Thoracic aorta (tissue), 2 donors: ENCODE data around the gene KRT8. TPM values are rescaled to one million over a fixed set of nuclear protein-coding genes. Genes with fewer than 3 reads are reported as not detected.

Experiments used
- ATAC-seq: fragments of 150-250 bp; one replicate; pipeline ENCODE4 v1.8.0; 2017; ENCODE audit warnings: low read depth; ENCODE audit not compliant: insufficient number of reproducible peaks, low FRiP score
- DNase-seq: peaks from one replicate; pipeline ENCODE4 v3.0.0-alpha.2; 2020; ENCODE audit warnings: low spot score
- H3K27ac ChIP-seq, 2 donors: fragments of 200-600 bp; sonication (generic); 1 replicate in 1 of 2; 2 replicates in 1 of 2; pipeline ENCODE4 v1.5.1; 2016; ENCODE audit warnings: mild to moderate bottlenecking in 2 of 2, moderate library complexity in 2 of 2
- H3K27me3 ChIP-seq: fragments of 200-600 bp; sonication (generic); replicated peaks from 2 replicates; pipeline ENCODE4 v1.6.0; 2016; ENCODE audit warnings: mild to moderate bottlenecking; ENCODE audit not compliant: insufficient read depth
- H3K36me3 ChIP-seq: fragments of 200-600 bp; sonication (generic); one replicate; pipeline ENCODE4 v1.5.1; 2016
- H3K4me1 ChIP-seq, 2 donors: fragments of 200-600 bp; sonication (generic); 1 replicate in 1 of 2; 2 replicates in 1 of 2; pipeline versions ENCODE4 v1.5.1 to v1.6.0; 2016; ENCODE audit warnings: low read depth in 2 of 2, mild to moderate bottlenecking in 1 of 2; ENCODE audit not compliant: control insufficient read depth in 1 of 2
- H3K4me3 ChIP-seq: fragments of 200-600 bp; sonication (generic); 2 replicates; pipeline ENCODE4 v1.5.1; 2016; ENCODE audit warnings: mild to moderate bottlenecking
- H3K9me3 ChIP-seq: fragments of 200-600 bp; sonication (generic); 2 replicates; pipeline ENCODE4 v1.5.1; 2016
- total RNA-seq, 2 donors: library from RNA; depleted of rRNA; stranded (reverse); fragments of >200 nt; gene quantifications; one replicate each; pipeline versions ENCODE4 v1.1.0 to v1.2.3, GENCODE V29; 2016
- TF ChIP-seq, protein P1 (sequence below): fragments of 200-600 bp; sonication (generic); IDR thresholded peaks from one replicate; pipeline ENCODE4 v1.5.1; 2019; ENCODE audit warnings: antibody characterized with exemption

KRT8 gene
- total RNA-seq, 2 donors from 2014 or later = 130 to 175 TPM

- Histone ChIP-seq H3K9me3 (no peaks in the 10 kb centered on the region), H3K27me3 (no peaks in the 10 kb centered on the region), H3K4me1 (peaks cover 0 to 6% of the 10 kb centered on the region in 2 donors), H3K27ac (no peak overlapping the region), H3K36me3 (no peaks in the 10 kb centered on the region), H3K4me3 (no peak overlapping the region)
- DNase-seq (no peak), ATAC-seq (no peak)
- TF ChIP-seq, protein P1, sequence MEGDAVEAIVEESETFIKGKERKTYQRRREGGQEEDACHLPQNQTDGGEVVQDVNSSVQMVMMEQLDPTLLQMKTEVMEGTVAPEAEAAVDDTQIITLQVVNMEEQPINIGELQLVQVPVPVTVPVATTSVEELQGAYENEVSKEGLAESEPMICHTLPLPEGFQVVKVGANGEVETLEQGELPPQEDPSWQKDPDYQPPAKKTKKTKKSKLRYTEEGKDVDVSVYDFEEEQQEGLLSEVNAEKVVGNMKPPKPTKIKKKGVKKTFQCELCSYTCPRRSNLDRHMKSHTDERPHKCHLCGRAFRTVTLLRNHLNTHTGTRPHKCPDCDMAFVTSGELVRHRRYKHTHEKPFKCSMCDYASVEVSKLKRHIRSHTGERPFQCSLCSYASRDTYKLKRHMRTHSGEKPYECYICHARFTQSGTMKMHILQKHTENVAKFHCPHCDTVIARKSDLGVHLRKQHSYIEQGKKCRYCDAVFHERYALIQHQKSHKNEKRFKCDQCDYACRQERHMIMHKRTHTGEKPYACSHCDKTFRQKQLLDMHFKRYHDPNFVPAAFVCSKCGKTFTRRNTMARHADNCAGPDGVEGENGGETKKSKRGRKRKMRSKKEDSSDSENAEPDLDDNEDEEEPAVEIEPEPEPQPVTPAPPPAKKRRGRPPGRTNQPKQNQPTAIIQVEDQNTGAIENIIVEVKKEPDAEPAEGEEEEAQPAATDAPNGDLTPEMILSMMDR = no peak
Observed at GRCh38 chr12:52921488-52922165, 16.8 kb upstream of the KRT8 start.

GRCh38 chr12:52920937-52921336 is 16.1 kb upstream of the KRT8 start:
- no peaks in the 10 kb centered on the region for H3K9me3 ChIP-seq
- no peak for DNase-seq
- TF ChIP-seq, protein P1 = no peak

GRCh38 chr12:52918784-52919183 is 13.9 kb upstream of the KRT8 start:
- ATAC-seq = no peak
- H3K4me3 ChIP-seq = no peak overlapping the region
- no peak overlapping the region for H3K27ac ChIP-seq
- no peaks in the 10 kb centered on the region for H3K9me3 ChIP-seq
- H3K4me1 ChIP-seq = no peaks in the 10 kb centered on the region
- no peaks in the 10 kb centered on the region for H3K36me3 ChIP-seq
- H3K27me3 ChIP-seq = no peaks in the 10 kb centered on the region
- TF ChIP-seq, protein P1 = no peak
- DNase-seq = no peak

More at GRCh38 chr12:52920937-52921336, 16.1 kb upstream of the KRT8 start:
- no peaks in the 10 kb centered on the region for H3K36me3 ChIP-seq
- H3K27me3 ChIP-seq = no peaks in the 10 kb centered on the region
- H3K4me1 ChIP-seq = peaks cover 0 to 6% of the 10 kb centered on the region in 2 donors
- ATAC-seq = no peak
- H3K27ac ChIP-seq = no peak overlapping the region
- no peak overlapping the region for H3K4me3 ChIP-seq

GRCh38 chr12:52918351-52918750 is 13.5 kb upstream of the KRT8 start:
- H3K27ac ChIP-seq = no peak overlapping the region
- no peaks in the 10 kb centered on the region for H3K4me1 ChIP-seq
- H3K9me3 ChIP-seq = no peaks in the 10 kb centered on the region
- DNase-seq (no peak), ATAC-seq (no peak)
- H3K36me3 ChIP-seq = no peaks in the 10 kb centered on the region
- TF ChIP-seq, protein P1 = no peak
- H3K27me3 ChIP-seq = no peaks in the 10 kb centered on the region
- no peak overlapping the region for H3K4me3 ChIP-seq

DNA sequence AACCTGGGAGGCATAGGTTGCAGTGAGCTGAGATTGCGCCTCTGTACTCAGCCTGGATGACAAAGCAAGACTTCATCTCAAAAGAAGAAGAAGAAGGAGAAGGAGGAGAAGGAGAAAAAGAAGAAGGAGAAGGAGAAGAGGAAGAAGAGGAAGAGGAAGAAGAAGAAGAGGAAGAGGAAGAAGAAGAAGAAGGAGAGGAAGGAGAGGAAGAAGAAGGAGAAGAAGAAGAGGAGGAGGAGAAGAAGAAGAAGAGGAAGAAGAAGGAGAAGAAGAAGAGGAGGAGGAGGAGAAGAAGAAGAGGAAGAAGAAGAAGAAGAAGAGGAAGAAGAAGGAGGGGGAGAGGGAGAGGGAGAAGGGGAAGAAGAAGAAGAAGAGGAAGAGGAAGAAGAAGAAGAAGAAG is 12.9 kb upstream of the KRT8 start:
- DNase-seq = no peak
- H3K4me1 ChIP-seq = no peaks in the 10 kb centered on the region
- no peaks in the 10 kb centered on the region for H3K27me3 ChIP-seq
- ATAC-seq = no peak
- H3K36me3 ChIP-seq = no peaks in the 10 kb centered on the region
- TF ChIP-seq, protein P1 = no peak
- no peak overlapping the region for H3K4me3 ChIP-seq
- no peak overlapping the region for H3K27ac ChIP-seq
- H3K9me3 ChIP-seq = no peaks in the 10 kb centered on the region
